H1 (cell line): Measurements from ENCODE around the gene DOCK9. TPM values are rescaled to one million over a fixed set of nuclear protein-coding genes. Genes with fewer than 3 reads are reported as not detected.

ENCODE experiments used
- CTCF ChIA-PET: fragments of 300-600 bp; sonication (Branson Sonifier 250); formaldehyde crosslinking; loops from one replicate; lab custom pipeline; 2021; ENCODE audit not compliant: partially characterized antibody; lab: Charles Lee
- POLR2A ChIA-PET: fragments of 300-600 bp; sonication (Branson Sonifier 250); formaldehyde crosslinking; loops from one replicate; lab custom pipeline; 2021; ENCODE audit warnings: inconsistent platforms; ENCODE audit not compliant: partially characterized antibody; lab: Charles Lee
- DNase-seq, 2 experiments: peaks; one replicate each; pipeline versions ENCODE4 v3.0.0 to v3.0.0-alpha.2; 2010 to 2022; ENCODE audit warnings: low spot score in 2 of 2, low read depth in 1 of 2, mixed read lengths in 1 of 2
- FAIRE-seq: peaks from 2 replicates; lab custom pipeline; 2011; peaks lifted over from hg19 to GRCh38; lab: Jason Lieb, UNC
- H2AFZ ChIP-seq: 2 replicates; pipeline ENCODE4 v1.8.1; 2012; ENCODE audit warnings: low read length, inconsistent platforms
- H2AK5ac ChIP-seq: 2 replicates; pipeline ENCODE4 v1.6.1; 2013; ENCODE audit warnings: low read depth, low read length
- H2BK120ac ChIP-seq: replicated peaks from 2 replicates; pipeline ENCODE3; 2013; ENCODE audit warnings: low read depth, low read length, inconsistent platforms
- H2BK12ac ChIP-seq: 2 replicates; pipeline ENCODE4 v1.6.1; 2013; ENCODE audit warnings: low read depth, low read length
- H2BK15ac ChIP-seq: 2 replicates; pipeline ENCODE4 v1.6.1; 2013; ENCODE audit warnings: low read length
- H2BK20ac ChIP-seq: 2 replicates; pipeline ENCODE4 v1.6.1; 2013; ENCODE audit warnings: low read length
- H2BK5ac ChIP-seq: 2 replicates; pipeline ENCODE4 v1.6.1; 2013; ENCODE audit warnings: low read depth, low read length
- H3K14ac ChIP-seq: 2 replicates; pipeline ENCODE4 v1.6.1; 2013; ENCODE audit warnings: inconsistent platforms; ENCODE audit not compliant: insufficient read length
- H3K18ac ChIP-seq: 2 replicates; pipeline ENCODE4 v1.6.1; 2013; ENCODE audit warnings: low read length; ENCODE audit errors: extremely low read depth
- H3K23ac ChIP-seq: 2 replicates; pipeline ENCODE4 v1.6.1; 2013; ENCODE audit warnings: inconsistent platforms; ENCODE audit not compliant: insufficient read length
- H3K23me2 ChIP-seq: 2 replicates; pipeline ENCODE4 v1.6.1; 2013; ENCODE audit warnings: low read depth, low read length
- H3K27ac ChIP-seq: 2 replicates; pipeline ENCODE4 v1.6.1; 2011; ENCODE audit warnings: low read depth, low read length, inconsistent platforms
- H3K27me3 ChIP-seq, 4 experiments: replicated peaks in 1 of 4; 1 replicate in 1 of 4; 2 replicates in 3 of 4; pipeline versions ENCODE4 v1.6.1 to v1.8.1; 2011 to 2013; ENCODE audit warnings: low read length in 3 of 4, mild to moderate bottlenecking in 3 of 4, inconsistent platforms in 2 of 4, mixed read lengths in 2 of 4, moderate library complexity in 1 of 4; ENCODE audit not compliant: control insufficient read depth in 3 of 4, insufficient read depth in 3 of 4; ENCODE audit errors: extremely low read depth in 1 of 4
- H3K36me3 ChIP-seq, 4 experiments: 2 replicates each; pipeline versions ENCODE4 v1.6.1 to v1.8.1; 2011 to 2013; ENCODE audit warnings: mild to moderate bottlenecking in 4 of 4, low read length in 3 of 4, moderate library complexity in 2 of 4, control low read depth in 1 of 4, inconsistent platforms in 1 of 4; ENCODE audit not compliant: insufficient read depth in 4 of 4, control insufficient read depth in 2 of 4
- H3K4ac ChIP-seq: replicated peaks from 2 replicates; pipeline ENCODE3; 2013; ENCODE audit warnings: low read length, low read depth, mixed read lengths, inconsistent platforms; ENCODE audit not compliant: insufficient read length
- H3K4me1 ChIP-seq, 4 experiments: replicated peaks in 1 of 4; 1 replicate in 1 of 4; 2 replicates in 3 of 4; pipeline versions ENCODE4 v1.6.1 to v1.8.1; 2011 to 2013; ENCODE audit warnings: low read length in 3 of 4, inconsistent platforms in 2 of 4, mixed read lengths in 1 of 4; ENCODE audit not compliant: insufficient read depth in 4 of 4, control insufficient read depth in 3 of 4
- H3K4me2 ChIP-seq, 2 experiments: 2 replicates each; pipeline versions ENCODE4 v1.6.1 to v1.8.1; 2011 to 2013; ENCODE audit warnings: low read depth in 2 of 2, low read length in 2 of 2, control low read depth in 1 of 2, inconsistent platforms in 1 of 2, mild to moderate bottlenecking in 1 of 2; ENCODE audit not compliant: insufficient read depth in 1 of 2
- H3K4me3 ChIP-seq, 4 experiments: fragments of 200-600, 300-600 bp in 1 of 4; sonication (generic), shearing (Covaris generic), sonication (Bioruptor Twin) in 1 of 4; 2 replicates each; pipeline versions ENCODE4 v1.5.1 to v1.8.1; 2011 to 2016; ENCODE audit warnings: low read length in 4 of 4, low read depth in 3 of 4, control low read depth in 2 of 4, inconsistent platforms in 2 of 4, mild to moderate bottlenecking in 2 of 4, mixed read lengths in 1 of 4, moderate library complexity in 1 of 4; ENCODE audit not compliant: insufficient read depth in 2 of 4; ENCODE audit errors: extremely low read depth in 1 of 4
- H3K56ac ChIP-seq: replicated peaks from 2 replicates; pipeline ENCODE3; 2013; ENCODE audit warnings: low read depth, mild to moderate bottlenecking, mixed read lengths, low read length, inconsistent platforms; ENCODE audit not compliant: insufficient read length
- H3K79me1 ChIP-seq: 2 replicates; pipeline ENCODE4 v1.6.1; 2013; ENCODE audit warnings: low read depth, low read length, control low read depth
- H3K79me2 ChIP-seq, 2 experiments: 2 replicates each; pipeline versions ENCODE4 v1.6.1 to v1.8.1; 2012 to 2013; ENCODE audit warnings: low read length in 2 of 2, mild to moderate bottlenecking in 2 of 2, inconsistent platforms in 1 of 2; ENCODE audit not compliant: insufficient read depth in 2 of 2, control insufficient read depth in 1 of 2
- H3K9ac ChIP-seq, 4 experiments: replicated peaks in 1 of 4; 1 replicate in 1 of 4; 2 replicates in 3 of 4; pipeline versions ENCODE4 v1.6.1 to v1.8.1; 2011 to 2013; ENCODE audit warnings: low read depth in 3 of 4, low read length in 3 of 4, control low read depth in 2 of 4, mild to moderate bottlenecking in 2 of 4, moderate library complexity in 2 of 4, inconsistent platforms in 1 of 4; ENCODE audit errors: extremely low read depth in 1 of 4
- H3K9me3 ChIP-seq, 2 experiments: 2 replicates each; pipeline versions ENCODE4 v1.6.1 to v1.8.1; 2012 to 2013; ENCODE audit warnings: mild to moderate bottlenecking in 2 of 2, moderate library complexity in 2 of 2, control low read depth in 1 of 2, inconsistent platforms in 1 of 2, low read depth in 1 of 2, low read length in 1 of 2, mixed read lengths in 1 of 2; ENCODE audit not compliant: insufficient read depth in 2 of 2
- H4K20me1 ChIP-seq, 2 experiments: replicated peaks in 1 of 2; 2 replicates each; pipeline versions ENCODE3 to v1.8.1; 2011 to 2013; ENCODE audit warnings: inconsistent platforms in 2 of 2, low read length in 2 of 2, mild to moderate bottlenecking in 1 of 2; ENCODE audit not compliant: insufficient read depth in 2 of 2, control insufficient read depth in 1 of 2
- H4K5ac ChIP-seq: 2 replicates; pipeline ENCODE4 v1.6.1; 2013; ENCODE audit warnings: low read length, low read depth, mixed read lengths, inconsistent platforms; ENCODE audit not compliant: insufficient read length
- H4K8ac ChIP-seq: 2 replicates; pipeline ENCODE4 v1.8.0; 2013; ENCODE audit warnings: mild to moderate bottlenecking, moderate library complexity, low read length, inconsistent platforms; ENCODE audit not compliant: insufficient read depth; ENCODE audit errors: extremely low read depth
- H4K91ac ChIP-seq: replicated peaks from 2 replicates; pipeline ENCODE3; 2013; ENCODE audit warnings: low read length, mixed read lengths, inconsistent platforms; ENCODE audit not compliant: insufficient read length
- KDM1A ChIP-seq: fragments of 200-600, 300-600 bp; sonication (generic); IDR thresholded peaks from 2 replicates; pipeline ENCODE4 v1.7.1; 2016; ENCODE audit warnings: mild to moderate bottlenecking, low read length, borderline replicate concordance
- POLR2A ChIP-seq, 2 experiments: IDR thresholded peaks; 1 replicate in 1 of 2; 2 replicates in 1 of 2; pipeline ENCODE4 v1.6.1; 2011; ENCODE audit warnings: low read depth in 2 of 2, low read length in 2 of 2, mild to moderate bottlenecking in 2 of 2; ENCODE audit errors: control extremely low read depth in 1 of 2
- RXRA ChIP-seq: IDR thresholded peaks from 2 replicates; pipeline ENCODE4 v1.6.1; 2011; ENCODE audit warnings: low read depth, mild to moderate bottlenecking, low read length, moderate library complexity; ENCODE audit not compliant: insufficient read depth
- WGBS, 2 experiments: shearing (Covaris generic) in 1 of 2; methylation state at CpG; one replicate each; pipeline versions ENCODE4 v1.1.6 to v1.1.7; 2013 to 2015; ENCODE audit warnings: low lambda C conversion rate in 2 of 2, mixed read lengths in 2 of 2, inconsistent platforms in 1 of 2, low coverage in 1 of 2, missing lambda C conversion rate in 1 of 2; ENCODE audit not compliant: insufficient replicate concordance in 2 of 2, insufficient coverage in 1 of 2, insufficient read length in 1 of 2; ENCODE audit errors: extremely low coverage in 1 of 2, missing lambda C conversion rate in 1 of 2; 5-methylcytosine and 5-hydroxymethylcytosine counted together
- polyA plus RNA-seq, 7 experiments: library from polyadenylated mRNA; depleted of rRNA in 3 of 7; stranded (reverse) in 5 of 7; unstranded in 2 of 7; fragments of >200 nt in 5 of 7; fragments of 200-250 nt in 2 of 7; gene quantifications; 1 replicate in 5 of 7; 2 replicates in 1 of 7; 4 replicates in 1 of 7; pipeline versions ENCODE4 v1.2.1 to v1.2.3, GENCODE V29; 2011 to 2013; ENCODE audit warnings: missing spikeins in 2 of 7, mixed read lengths in 2 of 7
- total RNA-seq: library from RNA; stranded (reverse); fragmentation: NEBNext Ultra II Directional; extraction: Animal tissue kit (Norgen Biotek cat#: 25700); gene quantifications from 2 replicates; pipeline ENCODE4 v1.2.1, GENCODE V29; 2021

Gene DOCK9
- total and polyA plus RNA-seq, 2 of the 8 experiments (the other 6 are each of a cell fraction or from before 2014, with no cell fraction given), result 21.6 to 31.5 TPM

DNA sequence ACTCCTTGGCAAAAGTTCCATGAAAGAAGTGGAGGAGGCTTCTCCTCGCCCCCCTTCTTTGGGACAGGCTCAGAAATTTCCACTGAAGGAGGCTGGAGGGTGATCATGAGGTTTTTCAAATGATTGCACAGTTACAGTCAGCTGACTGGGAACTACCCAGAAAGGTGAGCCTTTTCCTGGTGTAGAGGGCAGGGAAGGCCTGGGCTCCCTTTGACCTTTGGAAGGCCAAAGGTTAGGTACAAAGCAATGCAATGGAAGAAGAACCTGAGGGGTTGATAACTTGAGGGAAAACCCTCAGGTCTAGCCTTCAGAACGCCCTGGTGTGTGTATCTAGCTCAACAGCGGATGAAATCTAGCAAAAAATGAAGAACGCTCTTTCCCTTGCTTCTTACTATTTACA is 175.3 kb downstream of the DOCK9 start:
- Histone ChIP-seq H3K9me3 (no peaks in the 10 kb centered on the region), H3K14ac (no peak overlapping the region), H3K23me2 (no peaks in the 10 kb centered on the region), H4K8ac (no peak overlapping the region), H3K36me3 (no peaks in the 10 kb centered on the region), H2BK5ac (no peak overlapping the region)
- no peak for FAIRE-seq
- no peak for TF ChIP-seq RXRA
- TF ChIP-seq POLR2A (IDR thresholded peaks at IDR 0.05; ENCODE audit: control extremely low read depth in 1 of 2, low read depth in 2 of 2, low read length in 2 of 2), result no peak
- no peak for TF ChIP-seq KDM1A
- TF ChIP-seq, all 59 proteins: peak for 0
- no peak for DNase-seq
- Histone ChIP-seq H2BK120ac (no peak overlapping the region), H3K27me3 (no peaks in the 10 kb centered on the region), H3K4me1 (peaks cover 0 to 4% (median 3%) of the 10 kb centered on the region in 4 experiments; a peak in 4 of 7 replicates), H3K27ac (no peak overlapping the region), H3K4me3 (no peak overlapping the region), H3K9ac (no peak overlapping the region), H3K4me2 (no peak overlapping the region), H3K18ac (no peak overlapping the region), H2BK20ac (no peak overlapping the region), H2BK12ac (no peak overlapping the region), H3K79me2 (no peaks in the 10 kb centered on the region), H2AFZ (no peak overlapping the region), H2BK15ac (no peak overlapping the region), H2AK5ac (no peak overlapping the region), H3K23ac (no peak overlapping the region), H3K4ac (no peak overlapping the region), H4K91ac (no peak overlapping the region), H4K20me1 (no peaks in the 10 kb centered on the region), H4K5ac (no peak overlapping the region), H3K56ac (no peak overlapping the region), H3K79me1 (no peaks in the 10 kb centered on the region)
- ChIA-PET POLR2A (no interaction called here), CTCF (interaction anchor here (0.8 to 4.5 kb wide), 3 partner anchors 8 to 37 kb away, joined by 3 to 25 read pairs (median 3); no protein-coding TSS in a partner anchor)
- 87% methylated on average over 4 of the region's 4 CpGs; no CpG with 5 or more reads in 1 of the 2 experiments for WGBS, 2 experiments
